Stimulated activated naive CD8-positive, alpha-beta T cell treated with anti-CD3 and anti-CD28 coated beads, Interleukin-15, Interleukin-2, amounts not matched to agents 100 ng/mL and 50 ng/mL, for 24 hours (primary cell): Measurements from ENCODE around the gene KRTAP2-2.
"Not testable (repeated sequence)": the region's sequence is repeated elsewhere in the genome, so short reads cannot be mapped to it uniquely, and the experiment has no call there.

Experiments used
- H3K27ac Mint-ChIP-seq: one replicate; pipeline ENCODE4 v1.8.0; 2021; ENCODE audit warnings: mild to moderate bottlenecking, mixed read lengths
- H3K27me3 Mint-ChIP-seq: one replicate; pipeline ENCODE4 v1.8.0; 2021; ENCODE audit warnings: mixed read lengths
- H3K36me3 Mint-ChIP-seq: one replicate; pipeline ENCODE4 v1.8.0; 2021; ENCODE audit warnings: low read depth, mixed read lengths
- H3K4me1 Mint-ChIP-seq: one replicate; pipeline ENCODE4 v1.8.0; 2021; ENCODE audit warnings: low read depth, mixed read lengths
- H3K4me3 Mint-ChIP-seq: one replicate; pipeline ENCODE4 v1.8.0; 2021; ENCODE audit warnings: mild to moderate bottlenecking, mixed read lengths
- H3K9me3 Mint-ChIP-seq: one replicate; pipeline ENCODE4 v1.8.0; 2021; ENCODE audit warnings: mixed read lengths

The KRTAP2-2 gene, protein sequence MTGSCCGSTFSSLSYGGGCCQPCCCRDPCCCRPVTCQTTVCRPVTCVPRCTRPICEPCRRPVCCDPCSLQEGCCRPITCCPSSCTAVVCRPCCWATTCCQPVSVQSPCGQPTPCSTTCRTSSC

DNA sequence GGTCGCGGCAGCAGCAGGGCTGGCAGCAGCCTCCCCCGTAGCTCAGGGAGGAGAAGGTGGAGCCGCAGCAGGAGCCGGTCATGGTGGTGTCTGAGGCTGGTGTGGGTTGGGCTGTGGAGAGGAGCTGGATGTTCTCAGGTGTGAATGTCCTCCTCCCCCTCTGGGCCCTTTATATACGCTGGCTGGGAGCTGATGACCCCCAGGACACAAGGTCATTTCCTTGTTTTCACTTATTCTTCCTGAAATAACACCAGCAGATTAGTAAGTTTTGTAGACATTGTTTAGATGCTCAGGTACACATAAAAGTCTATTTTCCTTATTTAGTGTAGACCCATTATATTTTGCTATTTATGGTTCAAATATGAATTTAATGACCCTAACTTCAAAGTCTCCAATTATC lies at the start of gene KRTAP2-2:
TSS of gene KRTAP2-2 (minus strand) at position 101 of the 400 bp plus-strand sequence. CDS start at position 82, 19 bp downstream.
- not testable (repeated sequence) for H3K27ac Mint-ChIP-seq, H3K9me3 Mint-ChIP-seq, H3K36me3 Mint-ChIP-seq, H3K4me3 Mint-ChIP-seq, H3K4me1 Mint-ChIP-seq
- peaks cover 42% of the 10 kb centered on the region for H3K27me3 Mint-ChIP-seq

DNA sequence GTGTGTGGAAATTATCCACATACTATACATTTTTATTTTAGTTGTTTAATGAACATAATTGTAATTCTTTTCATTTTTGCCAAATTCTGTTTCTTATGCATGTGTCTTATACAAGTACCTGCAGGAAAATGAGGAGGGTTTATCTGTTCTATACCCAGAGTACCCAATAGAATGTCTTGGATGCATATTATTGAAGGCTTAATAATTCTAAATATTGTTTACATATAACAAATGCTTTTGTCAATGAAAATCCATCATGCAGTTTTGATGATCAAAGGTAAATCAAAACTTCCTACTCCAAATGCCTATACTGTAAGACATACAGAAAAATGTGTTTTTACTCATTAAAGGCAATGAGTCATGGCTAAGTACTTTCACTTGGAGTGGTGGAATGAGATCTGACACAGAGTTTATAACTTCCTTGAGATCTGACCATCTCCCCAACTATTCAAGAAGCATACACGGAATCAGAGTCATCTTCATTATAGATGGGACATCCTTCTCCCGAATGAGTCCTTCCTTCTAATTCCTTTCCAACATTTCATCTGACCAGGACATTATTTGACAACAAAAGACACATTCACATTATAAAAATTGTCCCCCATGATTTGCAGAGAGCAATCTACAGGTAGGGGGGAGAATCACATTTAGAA lies 49.5 kb upstream of the KRTAP2-2 start:
- not testable (repeated sequence) for H3K36me3 Mint-ChIP-seq, H3K27me3 Mint-ChIP-seq, H3K27ac Mint-ChIP-seq, H3K4me3 Mint-ChIP-seq, H3K9me3 Mint-ChIP-seq
- peaks cover 24% of the 10 kb centered on the region for H3K4me1 Mint-ChIP-seq

DNA sequence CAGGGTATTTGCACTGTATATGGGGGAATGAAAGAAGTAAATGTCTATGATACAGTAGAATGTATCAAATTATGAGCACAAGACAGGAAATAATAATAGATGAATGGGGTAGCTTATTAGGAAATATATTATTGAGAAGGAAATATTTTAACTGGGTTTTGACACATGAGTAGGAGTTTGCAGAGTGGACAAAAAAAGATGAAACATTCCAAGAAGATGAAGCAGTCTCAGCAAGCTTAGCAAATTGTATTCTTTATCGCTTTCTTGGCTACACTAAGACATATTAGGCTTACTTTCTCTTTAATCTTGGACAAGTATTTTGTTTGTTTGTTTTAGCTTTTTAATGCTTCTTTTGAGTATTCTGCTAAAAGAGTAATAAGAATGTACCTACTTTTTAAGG lies 48.9 kb upstream of the KRTAP2-2 start:
- Mint-ChIP-seq H3K36me3 (no peaks in the 10 kb centered on the region), H3K27ac (no peak overlapping the region), H3K4me1 (peaks cover 22% of the 10 kb centered on the region)

DNA sequence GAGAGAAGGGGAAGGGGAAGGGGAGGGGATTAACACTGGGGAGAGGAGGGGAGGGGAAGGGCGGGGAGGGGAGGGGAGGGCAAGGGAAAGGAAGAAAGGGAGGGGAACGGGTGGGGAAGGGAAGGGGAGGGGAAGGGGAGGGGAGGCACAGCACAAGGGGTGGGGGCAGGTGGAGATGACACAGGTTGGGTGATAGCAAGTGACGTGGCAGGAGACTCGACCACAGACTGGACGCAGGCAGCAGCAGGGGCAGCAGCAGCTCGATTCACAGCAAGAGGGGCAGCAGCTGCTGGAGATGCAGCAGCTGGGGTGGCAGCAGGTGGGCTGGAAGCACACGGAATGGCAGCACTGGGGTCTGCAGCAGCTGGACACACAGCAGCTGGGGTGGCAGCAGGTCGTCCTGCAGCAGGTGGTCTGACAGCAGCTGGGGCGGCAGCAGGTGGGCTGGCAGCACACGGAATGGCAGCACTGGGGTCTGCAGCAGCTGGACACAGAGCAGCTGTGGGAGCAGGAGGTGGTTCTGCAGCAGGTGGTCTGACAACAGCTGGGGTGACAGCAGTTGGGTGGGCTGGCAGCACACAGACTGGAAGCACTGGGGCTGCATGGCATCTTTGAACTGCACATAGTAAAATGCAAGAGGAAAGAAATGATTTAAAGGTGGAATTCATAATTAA lies 46.7 kb upstream of the KRTAP2-2 start, which contains the start of gene KRTAP4-16:
TSS of gene KRTAP4-16 (minus strand) at position 624 of the 674 bp plus-strand sequence. CDS start at position 624, 0 bp downstream.
- Mint-ChIP-seq H3K4me1 (peaks cover 10% of the 10 kb centered on the region), H3K36me3 (no peaks in the 10 kb centered on the region), H3K27ac (no peak within 1 kb of the TSS), H3K27me3 (peaks cover 12% of the 10 kb centered on the region), H3K9me3 (no peaks in the 10 kb centered on the region), H3K4me3 (no peak within 1 kb of the TSS)

More for the DNA sequence above, 48.9 kb upstream of the KRTAP2-2 start:
- no peak overlapping the region for H3K4me3 Mint-ChIP-seq
- no peaks in the 10 kb centered on the region for H3K9me3 Mint-ChIP-seq
- peaks cover 6% of the 10 kb centered on the region for H3K27me3 Mint-ChIP-seq

DNA sequence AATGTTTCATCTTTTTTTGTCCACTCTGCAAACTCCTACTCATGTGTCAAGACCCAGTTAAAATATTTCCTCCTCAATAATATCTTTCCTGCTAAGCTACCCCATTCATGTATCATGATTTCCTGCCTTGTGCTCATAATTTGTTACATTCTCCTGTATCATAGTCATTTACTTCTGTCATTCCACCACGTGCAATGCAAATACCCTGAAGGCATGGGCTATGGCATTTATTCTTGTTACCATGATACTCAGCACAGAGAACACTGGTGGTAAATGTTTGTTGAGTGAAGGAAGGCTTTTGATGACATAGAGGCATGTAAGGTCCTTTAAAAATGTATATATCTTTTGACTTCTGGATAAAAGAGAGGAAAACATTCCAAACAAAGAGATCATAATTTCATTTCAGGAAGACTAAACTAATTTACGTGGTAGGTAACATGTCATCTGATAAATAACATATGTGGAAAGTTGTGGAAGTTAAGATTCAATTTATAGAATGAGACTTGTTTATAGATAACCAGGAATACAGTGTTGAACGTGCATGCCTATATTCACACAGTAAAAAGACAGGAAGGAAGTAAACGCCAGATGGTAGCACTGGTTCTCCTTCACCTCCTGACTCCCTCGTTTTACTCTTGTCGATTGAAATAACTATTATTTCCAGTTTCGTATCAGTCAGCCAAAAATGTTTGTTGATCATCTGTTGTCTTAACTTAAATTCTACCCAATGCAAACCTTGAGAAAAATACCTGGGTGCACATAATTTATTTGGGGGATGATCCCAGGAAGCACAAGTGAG lies 44.9 kb upstream of the KRTAP2-2 start:
- H3K4me3 Mint-ChIP-seq, H3K27ac Mint-ChIP-seq, H3K36me3 Mint-ChIP-seq, H3K9me3 Mint-ChIP-seq: not testable (repeated sequence)
- peaks cover 10% of the 10 kb centered on the region for H3K27me3 Mint-ChIP-seq
- H3K4me1 Mint-ChIP-seq: peaks cover 10% of the 10 kb centered on the region

DNA sequence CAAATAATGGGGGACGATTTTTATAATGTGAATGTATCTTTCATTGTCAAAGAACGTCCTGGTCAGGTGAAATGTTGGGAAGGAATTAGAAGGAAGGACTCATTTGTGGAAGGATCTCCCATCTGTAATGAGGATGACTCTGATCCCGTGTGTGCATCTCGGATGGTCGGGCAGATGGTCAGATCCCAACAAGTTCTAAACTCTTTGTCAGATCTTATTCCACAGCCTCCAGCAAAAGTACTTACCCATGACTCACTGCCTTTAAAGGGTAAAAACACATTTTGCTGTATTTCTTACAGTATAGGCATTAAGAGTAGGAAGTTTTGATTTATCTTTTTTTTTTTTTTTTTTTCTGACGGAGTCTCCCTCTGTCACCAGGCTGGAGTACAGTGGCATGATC lies 43.5 kb upstream of the KRTAP2-2 start:
- Mint-ChIP-seq H3K36me3 (no peaks in the 10 kb centered on the region), H3K27me3 (peaks cover 10% of the 10 kb centered on the region), H3K9me3 (no peaks in the 10 kb centered on the region), H3K4me1 (peaks cover 10% of the 10 kb centered on the region), H3K4me3 (no peak overlapping the region), H3K27ac (no peak overlapping the region)

DNA sequence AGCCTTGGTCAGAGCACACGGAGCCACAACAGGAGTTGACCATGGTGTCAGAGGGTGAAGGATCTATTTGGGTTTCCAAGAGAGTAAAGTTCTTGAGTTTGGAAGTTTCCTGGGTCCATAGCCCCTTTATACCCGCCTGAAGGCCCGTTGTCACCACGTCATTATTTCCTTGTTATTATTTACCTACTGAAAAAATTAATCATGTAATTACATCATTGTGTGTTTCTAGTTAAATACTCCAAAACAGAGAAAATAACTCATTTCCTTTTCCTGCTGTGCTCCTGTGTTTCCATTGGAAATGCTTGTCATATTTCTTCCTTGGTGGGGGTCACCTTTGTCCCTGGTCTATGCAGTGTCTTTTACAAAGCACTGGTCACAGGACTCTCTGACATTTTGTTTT lies 43.0 kb upstream of the KRTAP2-2 start, which contains the start of gene KRTAP4-8:
TSS of gene KRTAP4-8 (minus strand) at position 101 of the 400 bp plus-strand sequence. CDS start at position 43, 58 bp downstream.
- Mint-ChIP-seq H3K27me3 (peaks cover 10% of the 10 kb centered on the region), H3K27ac (no peak within 1 kb of the TSS), H3K9me3 (no peaks in the 10 kb centered on the region)

DNA sequence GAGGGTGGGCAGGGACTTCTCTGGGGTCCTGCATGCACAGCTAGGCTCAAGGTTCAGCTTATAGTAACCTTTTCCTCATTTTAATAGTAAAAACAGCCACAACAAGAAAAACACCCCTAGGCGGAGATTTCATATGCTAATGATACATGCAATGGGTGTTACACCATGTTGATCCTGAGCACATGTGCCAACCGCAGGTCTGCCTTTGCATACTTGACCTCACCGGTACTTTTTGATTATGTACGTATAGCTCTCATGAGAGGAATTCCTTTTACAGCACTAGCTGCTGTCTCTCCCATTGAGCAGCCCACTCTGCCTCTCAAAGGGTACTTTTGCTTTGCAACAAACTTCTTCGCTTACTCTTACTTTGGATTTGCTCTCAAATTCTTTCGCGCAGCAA lies 41.0 kb upstream of the KRTAP2-2 start:
- no peak overlapping the region for H3K4me3 Mint-ChIP-seq
- H3K4me1 Mint-ChIP-seq: peaks cover 10% of the 10 kb centered on the region
- no peaks in the 10 kb centered on the region for H3K36me3 Mint-ChIP-seq
- no peaks in the 10 kb centered on the region for H3K9me3 Mint-ChIP-seq
- peaks cover 10% of the 10 kb centered on the region for H3K27me3 Mint-ChIP-seq
- no peak overlapping the region for H3K27ac Mint-ChIP-seq

More for the DNA sequence above, 43.0 kb upstream of the KRTAP2-2 start, which contains the start of gene KRTAP4-8:
- Mint-ChIP-seq H3K4me3 (no peak within 1 kb of the TSS), H3K4me1 (peaks cover 10% of the 10 kb centered on the region), H3K36me3 (no peaks in the 10 kb centered on the region)

DNA sequence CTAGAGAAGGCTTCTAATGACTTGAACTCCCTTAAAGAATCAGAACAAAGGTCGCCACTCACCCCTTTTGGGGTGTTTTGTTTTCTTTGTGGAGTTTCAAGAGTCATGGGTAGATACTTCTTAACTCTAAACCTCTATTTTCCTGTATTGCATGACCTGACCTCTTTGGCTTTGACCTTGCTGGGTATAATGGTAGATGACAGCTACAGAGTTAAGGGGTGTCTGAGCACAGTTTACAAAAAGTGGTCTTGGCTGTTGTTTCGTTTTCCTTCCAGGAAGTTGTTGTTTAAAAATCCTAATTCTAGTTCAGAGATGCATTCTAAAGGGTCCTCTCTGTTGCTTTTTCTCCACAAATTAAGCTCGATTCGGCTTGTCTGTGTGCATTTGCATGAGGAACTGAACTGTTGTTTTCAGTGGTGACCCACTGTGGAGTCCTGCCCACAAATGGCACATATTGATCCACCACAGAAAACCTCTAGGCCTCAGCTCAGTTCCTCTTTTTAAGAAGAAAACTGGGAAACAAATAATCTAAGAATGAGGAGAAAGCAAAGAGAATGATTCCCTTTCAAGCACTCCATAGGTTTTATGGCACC lies 33.8 kb upstream of the KRTAP2-2 start:
- not testable (repeated sequence) for H3K9me3 Mint-ChIP-seq, H3K36me3 Mint-ChIP-seq, H3K4me3 Mint-ChIP-seq, H3K27me3 Mint-ChIP-seq, H3K27ac Mint-ChIP-seq, H3K4me1 Mint-ChIP-seq

DNA sequence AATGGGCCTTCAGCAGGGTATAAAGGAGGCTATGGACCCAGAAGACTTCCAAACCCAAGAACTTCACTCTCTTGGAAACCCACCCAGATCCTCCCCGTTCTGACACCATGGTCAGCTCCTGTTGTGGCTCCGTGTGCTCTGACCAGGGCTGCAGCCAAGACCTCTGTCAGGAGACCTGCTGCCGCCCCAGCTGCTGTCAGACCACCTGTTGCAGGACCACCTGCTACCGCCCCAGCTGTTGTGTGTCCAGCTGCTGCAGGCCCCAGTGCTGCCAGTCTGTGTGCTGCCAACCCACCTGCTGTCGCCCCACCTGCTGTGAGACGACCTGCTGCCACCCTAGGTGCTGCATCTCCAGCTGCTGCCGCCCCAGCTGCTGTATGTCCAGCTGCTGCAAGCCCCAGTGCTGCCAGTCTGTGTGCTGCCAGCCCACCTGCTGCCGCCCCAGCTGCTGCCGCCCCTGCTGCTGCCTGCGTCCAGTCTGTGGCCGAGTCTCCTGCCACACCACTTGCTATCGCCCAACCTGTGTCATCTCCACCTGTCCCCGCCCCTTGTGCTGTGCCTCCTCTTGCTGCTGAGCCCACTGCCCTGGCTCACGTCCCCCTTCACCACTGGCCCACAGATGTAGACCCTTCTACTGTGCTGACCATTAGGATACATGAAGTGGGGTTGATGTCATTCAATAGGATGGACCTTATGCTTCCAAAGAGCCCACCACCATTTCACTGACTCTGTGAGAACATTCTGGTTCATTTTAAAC lies 29.2 kb upstream of the KRTAP2-2 start, which contains the start of gene KRTAP4-7:
TSS of gene KRTAP4-7 (plus strand) at position 51 of the 757 bp plus-strand sequence. CDS start at position 108, 57 bp downstream.
- H3K4me3 Mint-ChIP-seq, H3K9me3 Mint-ChIP-seq, H3K27ac Mint-ChIP-seq, H3K4me1 Mint-ChIP-seq, H3K36me3 Mint-ChIP-seq: not testable (repeated sequence)
- H3K27me3 Mint-ChIP-seq: peaks cover 13% of the 10 kb centered on the region

DNA sequence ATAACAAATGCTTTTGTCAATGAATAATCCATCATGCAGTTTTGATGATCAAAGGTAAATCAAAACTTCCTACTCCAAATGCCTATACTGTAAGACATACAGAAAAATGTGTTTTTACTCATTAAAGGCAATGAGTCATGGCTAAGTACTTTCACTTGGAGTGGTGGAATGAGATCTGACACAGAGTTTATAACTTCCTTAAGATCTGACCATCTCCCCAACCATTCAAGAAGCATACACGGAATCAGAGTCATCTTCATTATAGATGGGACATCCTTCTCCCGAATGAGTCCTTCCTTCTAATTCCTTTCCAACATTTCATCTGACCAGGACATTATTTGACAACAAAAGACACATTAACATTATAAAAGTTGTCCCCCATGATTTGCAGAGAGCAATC lies 28.4 kb upstream of the KRTAP2-2 start:
- H3K27ac Mint-ChIP-seq, H3K9me3 Mint-ChIP-seq: not testable (repeated sequence)

DNA sequence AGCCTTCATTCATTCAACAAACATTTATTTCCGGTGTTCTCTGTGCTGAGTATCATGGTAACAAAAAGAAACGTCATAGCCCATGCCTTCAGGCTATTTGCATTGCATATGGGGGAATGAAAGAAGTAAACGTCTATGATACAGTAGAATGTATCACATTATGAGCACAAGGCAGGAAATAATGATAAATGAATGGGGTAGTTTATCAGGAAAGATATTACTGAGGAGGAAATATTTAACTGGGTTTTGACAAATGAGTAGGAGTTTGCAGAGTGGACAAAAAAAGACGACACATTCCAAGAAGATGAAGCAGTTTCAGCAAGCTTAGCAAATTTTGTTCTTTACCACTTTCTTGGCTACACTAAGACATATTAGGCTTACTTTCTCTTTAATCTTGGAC lies 27.6 kb upstream of the KRTAP2-2 start:
- H3K4me1 Mint-ChIP-seq: no peaks in the 10 kb centered on the region
- peaks cover 13% of the 10 kb centered on the region for H3K27me3 Mint-ChIP-seq
- H3K9me3 Mint-ChIP-seq: no peaks in the 10 kb centered on the region
- H3K36me3 Mint-ChIP-seq: no peaks in the 10 kb centered on the region
- no peak overlapping the region for H3K27ac Mint-ChIP-seq
- H3K4me3 Mint-ChIP-seq: no peak overlapping the region

More for the DNA sequence above, 28.4 kb upstream of the KRTAP2-2 start:
- H3K27me3 Mint-ChIP-seq: peaks cover 13% of the 10 kb centered on the region
- H3K36me3 Mint-ChIP-seq, H3K4me3 Mint-ChIP-seq, H3K4me1 Mint-ChIP-seq: not testable (repeated sequence)

DNA sequence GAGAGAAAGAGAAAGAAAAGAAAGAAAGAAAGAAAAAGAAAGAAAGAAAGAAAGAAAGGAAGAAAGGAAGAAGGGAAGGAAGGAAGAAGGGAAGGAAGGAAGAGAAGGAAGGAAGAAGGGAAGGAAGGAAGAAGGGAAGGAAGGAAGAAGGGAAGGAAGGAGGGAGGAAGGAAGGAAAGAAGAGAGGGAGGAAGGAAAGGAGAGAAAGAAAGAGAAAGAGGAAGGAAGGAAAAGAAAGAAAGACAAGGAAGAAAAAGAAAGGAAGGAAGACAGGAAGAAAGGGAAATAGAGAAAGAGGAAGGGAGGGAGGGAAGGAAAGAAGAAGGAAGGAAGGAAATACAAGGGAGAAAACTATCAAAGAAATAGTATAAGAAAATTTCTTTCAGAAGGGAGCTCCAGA lies 21.8 kb upstream of the KRTAP2-2 start:
- Mint-ChIP-seq H3K9me3 (no peaks in the 10 kb centered on the region), H3K4me3 (no peak overlapping the region), H3K4me1 (no peaks in the 10 kb centered on the region), H3K27ac (no peak overlapping the region), H3K27me3 (peaks cover 12% of the 10 kb centered on the region), H3K36me3 (no peaks in the 10 kb centered on the region)

DNA sequence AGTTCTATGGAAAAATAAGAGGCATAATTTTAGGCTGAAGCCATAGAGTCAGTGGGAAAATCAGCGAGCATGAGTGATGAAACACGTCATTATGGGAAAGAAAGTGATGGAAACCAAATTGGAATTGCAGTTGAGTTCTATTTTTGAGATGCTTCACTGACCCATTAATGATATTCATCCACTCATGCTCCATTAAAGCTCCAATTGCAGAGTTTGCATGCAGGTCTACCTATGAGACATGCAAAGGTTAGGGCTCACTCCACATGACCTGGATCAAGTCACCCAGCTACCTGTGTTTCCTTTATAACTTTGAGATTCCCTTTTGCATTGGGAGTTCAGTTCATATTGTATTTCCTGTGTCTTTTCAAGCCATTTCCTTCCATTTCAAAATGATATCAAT lies 18.6 kb upstream of the KRTAP2-2 start:
- Mint-ChIP-seq H3K27me3 (peaks cover 5% of the 10 kb centered on the region), H3K36me3 (no peaks in the 10 kb centered on the region), H3K9me3 (no peaks in the 10 kb centered on the region), H3K4me3 (no peak overlapping the region), H3K4me1 (no peaks in the 10 kb centered on the region), H3K27ac (no peak overlapping the region)
